Stimulated activated CD8-positive, alpha-beta memory T cell treated with anti-CD3 and anti-CD28 coated beads, Interleukin-7, amount 100 ng/mL, for 24 hours (primary cell): Measurements from ENCODE around the gene CORO2B.

Experiments used
- DNase-seq: peaks from one replicate; pipeline ENCODE4 v3.0.0-alpha.2; 2020; ENCODE audit warnings: low read depth

CORO2B gene

GRCh38 chr15:68627995-68628394 lies 49.2 kb downstream of the CORO2B start:
- DNase-seq = no peak

- no peak for DNase-seq
Observed at GRCh38 chr15:68629519-68630210, 50.9 kb downstream of the CORO2B start.

DNA sequence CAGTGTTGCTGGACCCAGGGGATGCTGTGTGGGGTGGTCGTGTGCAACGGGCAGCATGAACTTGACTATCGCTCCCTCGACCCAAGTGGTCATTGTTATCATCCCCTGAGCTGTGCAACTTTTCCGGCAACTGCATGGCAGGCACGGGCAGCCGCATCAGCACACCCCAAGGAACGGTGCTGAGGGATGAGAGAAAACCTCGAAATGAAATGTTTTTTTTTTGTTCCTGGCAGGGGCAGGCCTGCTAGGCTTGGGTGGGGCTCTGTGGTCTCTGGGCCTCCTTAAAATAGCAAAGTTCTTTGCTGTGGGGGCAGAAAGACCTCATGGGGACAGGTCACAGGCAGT lies 51.4 kb downstream of the CORO2B start:
- no peak for DNase-seq

DNA sequence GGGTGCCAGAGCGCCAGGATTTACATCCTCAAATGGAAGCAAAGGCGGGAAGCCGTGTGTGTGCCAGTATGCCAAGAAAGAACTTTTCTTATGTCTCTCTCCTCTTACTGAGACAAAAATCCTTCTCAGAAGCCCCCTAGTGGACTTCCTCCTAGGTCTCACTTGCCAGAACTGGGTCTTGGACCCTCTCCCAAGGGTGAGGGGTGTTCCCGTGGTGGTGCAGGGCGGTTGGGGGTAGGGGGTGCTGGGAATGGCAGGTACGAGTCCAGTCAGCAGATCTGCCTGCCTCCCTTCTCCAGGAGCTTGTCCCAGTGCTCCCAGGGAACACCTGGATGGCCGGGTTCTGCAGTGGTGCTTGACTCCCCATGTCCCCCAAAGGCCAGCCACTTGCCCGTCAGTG lies 52.0 kb downstream of the CORO2B start:
- no peak for DNase-seq

GRCh38 chr15:68631601-68632051 lies 52.8 kb downstream of the CORO2B start:
- no peak for DNase-seq

GRCh38 chr15:68632101-68632500 lies 53.3 kb downstream of the CORO2B start:
- no peak for DNase-seq

GRCh38 chr15:68633231-68634121 lies 54.7 kb downstream of the CORO2B start:
- no peak for DNase-seq

DNA sequence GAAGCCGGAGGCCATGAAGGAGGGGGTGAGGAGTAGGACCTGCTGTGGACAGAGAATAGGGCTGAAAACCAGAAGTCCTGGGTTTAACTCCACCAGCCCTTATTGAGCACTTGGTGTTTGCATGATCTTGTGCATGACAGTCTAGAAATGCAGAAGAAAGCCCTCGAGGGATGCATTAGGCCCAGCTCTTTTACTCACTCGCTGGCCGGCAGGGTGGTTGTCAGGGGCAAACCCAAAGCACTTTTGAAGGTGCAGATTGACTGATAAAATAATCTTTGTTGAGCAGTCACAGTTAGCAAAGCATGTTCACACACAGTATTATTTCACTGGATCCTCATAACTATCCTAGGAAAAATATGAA lies 55.3 kb downstream of the CORO2B start:
- no peak for DNase-seq

DNA sequence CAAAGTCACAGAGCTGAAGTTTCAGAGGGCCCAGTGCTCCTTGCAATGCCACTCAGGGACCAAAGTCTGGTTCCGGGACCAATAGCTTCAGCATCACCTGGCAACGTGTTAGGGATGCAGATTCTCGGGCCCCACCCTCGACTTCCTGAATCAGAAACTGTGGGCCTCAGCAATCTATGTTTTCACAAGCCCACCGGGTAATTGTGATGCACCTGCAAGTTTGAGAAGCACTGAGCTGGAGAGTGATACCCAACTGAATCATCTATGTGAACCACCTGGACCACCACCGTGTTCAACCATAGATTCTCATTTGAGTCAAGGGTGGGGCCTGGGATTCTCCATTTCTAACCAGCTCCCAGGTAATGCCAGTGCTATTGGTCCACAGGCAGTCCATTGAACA lies 55.7 kb downstream of the CORO2B start:
- DNase-seq = no peak

GRCh38 chr15:68635141-68635540 lies 56.3 kb downstream of the CORO2B start:
- DNase-seq = no peak

GRCh38 chr15:68636256-68636655 lies 57.5 kb downstream of the CORO2B start:
- DNase-seq = no peak

- DNase-seq = no peak
Observed at GRCh38 chr15:68637767-68638404, 59.1 kb downstream of the CORO2B start.

GRCh38 chr15:68638953-68639515 lies 60.2 kb downstream of the CORO2B start:
- DNase-seq = no peak

DNA sequence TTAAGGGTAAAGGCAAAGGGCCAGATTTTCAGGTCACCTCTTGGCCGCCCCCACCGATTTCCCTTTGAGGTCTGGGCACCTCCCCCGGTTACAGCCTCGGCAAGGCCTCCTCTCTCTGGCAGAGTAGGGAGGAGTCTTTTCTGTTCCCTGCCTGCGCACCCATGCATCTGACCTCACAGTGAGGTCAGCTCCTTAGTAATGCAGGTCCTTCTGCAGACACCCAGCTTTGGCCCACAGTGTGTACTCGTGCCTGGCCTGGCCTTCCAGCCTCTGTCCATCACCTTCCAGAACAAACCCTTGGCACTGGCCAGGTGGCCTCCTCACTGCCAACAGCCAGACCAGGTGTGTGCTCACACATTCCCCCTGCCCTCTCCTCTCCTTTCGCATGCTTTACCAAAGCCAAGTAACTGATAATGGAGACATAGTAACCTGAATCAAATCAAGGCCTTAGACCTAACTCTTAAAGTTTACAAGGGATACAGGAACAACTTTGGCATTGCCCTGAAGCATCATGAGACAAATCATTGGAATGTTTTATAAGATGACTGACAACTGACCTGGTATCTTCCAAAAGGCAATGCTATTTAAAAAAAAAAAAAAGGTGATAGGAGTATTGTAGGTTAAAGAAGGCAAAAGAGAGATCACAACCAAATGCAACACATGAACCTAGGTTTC lies 61.3 kb downstream of the CORO2B start:
- no peak for DNase-seq

- no peak for DNase-seq
Observed at GRCh38 chr15:68640791-68641331, 62.1 kb downstream of the CORO2B start.

DNA sequence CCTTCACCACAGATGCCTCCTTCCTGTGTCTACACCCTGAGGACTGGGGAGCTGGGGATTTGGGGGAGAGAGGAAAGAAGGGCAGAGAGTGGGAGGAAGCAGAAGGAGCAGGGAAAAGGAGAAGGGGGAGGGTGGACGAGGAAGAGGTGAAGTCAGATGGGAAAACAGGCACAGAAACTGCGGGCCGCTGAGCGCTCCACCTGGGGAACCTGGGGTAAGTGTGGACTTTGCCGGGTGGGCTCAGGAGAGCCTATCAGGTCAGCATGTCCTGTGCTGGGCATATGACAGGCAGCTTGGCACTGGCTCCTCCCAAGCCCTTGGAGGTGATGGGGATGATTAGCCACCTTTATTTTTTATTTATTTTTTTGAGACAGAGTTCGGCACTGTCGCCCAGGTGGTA lies 62.6 kb downstream of the CORO2B start:
- DNase-seq = no peak

- no peak for DNase-seq
Observed at GRCh38 chr15:68642491-68642845, 63.7 kb downstream of the CORO2B start.

DNA sequence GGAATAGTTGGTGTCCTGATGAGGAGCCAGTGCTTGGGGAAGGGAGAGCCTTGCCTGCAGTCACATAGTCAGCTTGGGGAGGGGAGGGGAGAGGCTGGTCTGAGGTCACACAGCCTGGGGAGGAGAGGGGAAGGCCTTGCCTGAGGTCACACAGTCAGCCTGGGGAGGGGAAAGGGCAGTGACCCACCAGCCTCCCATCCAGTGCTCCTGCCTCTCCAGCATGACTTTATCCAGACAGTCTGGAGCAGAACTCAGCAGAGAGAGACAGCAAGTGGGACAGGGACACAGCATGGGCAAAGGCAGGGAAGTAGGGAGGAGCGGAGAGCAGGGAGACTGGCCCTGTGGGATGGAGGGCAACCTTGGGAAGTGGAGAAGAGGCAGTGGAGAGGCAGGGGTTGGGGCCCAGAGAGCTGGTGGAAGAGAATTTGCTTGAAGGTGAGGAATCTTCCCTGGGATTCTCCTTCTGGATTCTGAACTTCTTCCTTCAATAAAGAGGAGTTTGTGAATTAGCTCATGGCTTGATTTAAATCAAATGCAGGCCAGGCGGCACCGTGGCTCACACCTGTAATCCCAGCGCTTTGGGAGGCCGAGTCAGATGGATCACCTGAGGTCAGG lies 64.5 kb downstream of the CORO2B start:
- no peak for DNase-seq

- no peak for DNase-seq
Observed at GRCh38 chr15:68644083-68644904, 65.5 kb downstream of the CORO2B start.

DNA sequence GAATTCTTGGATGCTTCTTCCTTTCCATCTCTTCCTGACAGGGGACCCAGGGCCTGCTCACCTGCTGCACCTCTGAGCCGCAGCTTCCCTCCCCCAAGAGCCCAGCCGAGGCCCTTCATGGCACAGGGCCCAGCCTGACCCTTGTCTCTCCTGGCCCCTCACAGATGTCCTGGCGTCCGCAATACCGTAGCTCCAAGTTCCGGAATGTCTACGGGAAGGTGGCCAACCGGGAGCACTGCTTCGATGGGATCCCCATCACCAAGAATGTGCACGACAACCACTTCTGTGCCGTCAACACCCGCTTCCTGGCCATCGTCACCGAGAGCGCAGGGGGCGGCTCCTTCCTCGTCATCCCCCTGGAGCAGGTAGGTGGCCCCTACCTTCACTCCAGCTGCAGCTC lies 66.2 kb downstream of the CORO2B start:
- DNase-seq = no peak

DNA sequence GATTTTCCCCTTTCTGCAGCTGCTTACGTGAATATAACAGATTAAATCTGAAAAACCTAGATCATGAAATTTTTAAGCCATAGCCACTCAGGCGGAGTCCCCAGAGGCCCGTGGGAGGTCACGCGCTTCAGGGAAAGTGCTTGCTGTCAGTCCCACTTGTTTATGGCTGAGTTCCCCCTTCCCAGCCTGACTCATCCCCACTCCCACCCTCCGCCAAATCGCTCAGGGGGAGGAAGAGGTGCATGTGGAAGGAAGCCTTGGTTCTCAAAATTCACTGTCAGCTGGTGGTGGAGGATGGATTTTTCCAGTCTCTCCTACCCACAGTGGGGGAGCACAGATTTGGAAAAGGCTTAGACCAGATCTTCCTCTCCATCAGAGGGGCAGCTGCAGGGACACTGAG lies 67.4 kb downstream of the CORO2B start:
- no peak for DNase-seq
